Esophagus squamous epithelium (tissue), 4 donors: ENCODE measurements around the gene MXI1.

Experiments used
- CTCF ChIP-seq, 6 experiments: fragments of 450-650 bp in 4 of 6; fragments of 200-600 bp in 2 of 6; sonication (generic) in 2 of 6; IDR thresholded peaks; one replicate each; pipeline ENCODE4 v1.5.1; 2016 to 2019; ENCODE audit warnings: antibody characterized with exemption in 6 of 6, mild to moderate bottlenecking in 4 of 6, moderate library complexity in 4 of 6
- POLR2A ChIP-seq, 4 donors: fragments of 450-650 bp; IDR thresholded peaks; one replicate each; pipeline ENCODE4 v1.6.1; 2017; ENCODE audit warnings: antibody characterized with exemption in 4 of 4, mild to moderate bottlenecking in 4 of 4, moderate library complexity in 3 of 4

GRCh38 chr10:110205051-110205675 is 2.2 kb upstream of the MXI1 start:
- TF ChIP-seq POLR2A (IDR thresholded peaks at IDR 0.05) (no peak), CTCF (IDR thresholded peaks at IDR 0.05) (no peak)
